Liver (tissue), 3 donors: Measurements from ENCODE around the gene ERP27.

Experiments used
- CTCF ChIP-seq: fragments of 150-350 bp; IDR thresholded peaks from 2 replicates; pipeline ENCODE4 v1.5.1; 2017; ENCODE audit warnings: improper control_type of control experiment, low read depth, low read length; ENCODE audit not compliant: missing input control
- GABPA ChIP-seq, 2 donors: IDR thresholded peaks in 1 of 2; conservative IDR thresholded peaks in 1 of 2; 2 replicates each; pipeline ENCODE4 v1.6.1; 2016; ENCODE audit warnings: antibody characterized with exemption in 2 of 2, mild to moderate bottlenecking in 1 of 2, moderate library complexity in 1 of 2
- JUND ChIP-seq, 2 donors: IDR thresholded peaks; 2 replicates each; pipeline ENCODE4 v1.6.1; 2016; ENCODE audit warnings: antibody characterized with exemption in 2 of 2
- RAD21 ChIP-seq, 2 donors: IDR thresholded peaks; 2 replicates each; pipeline ENCODE4 v1.6.1; 2016; ENCODE audit warnings: antibody characterized with exemption in 2 of 2, mild to moderate bottlenecking in 2 of 2
- SP1 ChIP-seq: IDR thresholded peaks from 2 replicates; pipeline ENCODE4 v1.6.1; 2018; ENCODE audit warnings: antibody characterized with exemption, mild to moderate bottlenecking
- TAF1 ChIP-seq: conservative IDR thresholded peaks from 2 replicates; pipeline ENCODE4 v1.6.1; 2016; ENCODE audit warnings: antibody characterized with exemption, mild to moderate bottlenecking
- YY1 ChIP-seq: IDR thresholded peaks from 2 replicates; pipeline ENCODE4 v1.6.1; 2016; ENCODE audit warnings: antibody characterized with exemption, mild to moderate bottlenecking
- TF ChIP-seq, protein P1 (sequence below): IDR thresholded peaks from 2 replicates; pipeline ENCODE4 v1.6.1; 2016; ENCODE audit warnings: antibody characterized with exemption, mild to moderate bottlenecking
- donor health status: healthy.
- donor health status: healthy.

GRCh38 chr12:14965221-14965620 lies 26.9 kb upstream of the ERP27 start:
- TF ChIP-seq CTCF (no peak), YY1 (no peak), SP1 (no peak), JUND (IDR thresholded peaks at IDR 0.05) (no peak), RAD21 (IDR thresholded peaks at IDR 0.05) (no peak), TAF1 (no peak), GABPA (IDR thresholded peaks at IDR 0.05 in 1 of 2, conservative IDR thresholded peaks at IDR 0.05 in 1 of 2) (no peak)
- TF ChIP-seq, protein P1, sequence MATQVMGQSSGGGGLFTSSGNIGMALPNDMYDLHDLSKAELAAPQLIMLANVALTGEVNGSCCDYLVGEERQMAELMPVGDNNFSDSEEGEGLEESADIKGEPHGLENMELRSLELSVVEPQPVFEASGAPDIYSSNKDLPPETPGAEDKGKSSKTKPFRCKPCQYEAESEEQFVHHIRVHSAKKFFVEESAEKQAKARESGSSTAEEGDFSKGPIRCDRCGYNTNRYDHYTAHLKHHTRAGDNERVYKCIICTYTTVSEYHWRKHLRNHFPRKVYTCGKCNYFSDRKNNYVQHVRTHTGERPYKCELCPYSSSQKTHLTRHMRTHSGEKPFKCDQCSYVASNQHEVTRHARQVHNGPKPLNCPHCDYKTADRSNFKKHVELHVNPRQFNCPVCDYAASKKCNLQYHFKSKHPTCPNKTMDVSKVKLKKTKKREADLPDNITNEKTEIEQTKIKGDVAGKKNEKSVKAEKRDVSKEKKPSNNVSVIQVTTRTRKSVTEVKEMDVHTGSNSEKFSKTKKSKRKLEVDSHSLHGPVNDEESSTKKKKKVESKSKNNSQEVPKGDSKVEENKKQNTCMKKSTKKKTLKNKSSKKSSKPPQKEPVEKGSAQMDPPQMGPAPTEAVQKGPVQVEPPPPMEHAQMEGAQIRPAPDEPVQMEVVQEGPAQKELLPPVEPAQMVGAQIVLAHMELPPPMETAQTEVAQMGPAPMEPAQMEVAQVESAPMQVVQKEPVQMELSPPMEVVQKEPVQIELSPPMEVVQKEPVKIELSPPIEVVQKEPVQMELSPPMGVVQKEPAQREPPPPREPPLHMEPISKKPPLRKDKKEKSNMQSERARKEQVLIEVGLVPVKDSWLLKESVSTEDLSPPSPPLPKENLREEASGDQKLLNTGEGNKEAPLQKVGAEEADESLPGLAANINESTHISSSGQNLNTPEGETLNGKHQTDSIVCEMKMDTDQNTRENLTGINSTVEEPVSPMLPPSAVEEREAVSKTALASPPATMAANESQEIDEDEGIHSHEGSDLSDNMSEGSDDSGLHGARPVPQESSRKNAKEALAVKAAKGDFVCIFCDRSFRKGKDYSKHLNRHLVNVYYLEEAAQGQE, result no peak
